ENCODE results near the gene PGC. TPM values are rescaled to one million over a fixed set of nuclear protein-coding genes. Genes with fewer than 3 reads are reported as not detected.
A peak's percentile ranks its signal among the peaks of the same experiment; 100 is the strongest.

Gene PGC
- total and polyA plus RNA-seq, 2 experiments from 2014 or later = 0.10 TPM; not detected in 1

- Histone ChIP-seq H3K9me3 (ENCODE audit: low read depth) (no peaks in the 10 kb centered on the region), H3K27me3 (no peaks in the 10 kb centered on the region), H3K4me1 (ENCODE audit: low read depth) (peaks cover 4% of the 10 kb centered on the region), H3K4me3 (no peak overlapping the region), H3K36me3 (no peaks in the 10 kb centered on the region), H3K27ac (peak overlapping the region; percentile 56)
- TF ChIP-seq CTCF (IDR thresholded peaks at IDR 0.05; ENCODE audit: low read depth, low read length) = no peak
- peak; percentile 45 to 68 for DNase-seq (ENCODE audit: low read depth in 1 of 2, low spot score in 1 of 2)
Observed at GRCh38 chr6:41739041-41739440, 8.2 kb downstream of the PGC start.

- no peaks in the 10 kb centered on the region for H3K9me3 ChIP-seq (ENCODE audit: low read depth)
- no peak for TF ChIP-seq CTCF (IDR thresholded peaks at IDR 0.05; ENCODE audit: low read depth, low read length)
- H3K27me3 ChIP-seq = no peaks in the 10 kb centered on the region
- no peak overlapping the region for H3K4me3 ChIP-seq
- no peak overlapping the region for H3K27ac ChIP-seq
- no peak for DNase-seq (ENCODE audit: low read depth in 1 of 2, low spot score in 1 of 2)
- peaks cover 11% of the 10 kb centered on the region for H3K4me1 ChIP-seq (ENCODE audit: low read depth)
- no peaks in the 10 kb centered on the region for H3K36me3 ChIP-seq
Observed at GRCh38 chr6:41737591-41738130, 9.5 kb downstream of the PGC start.

GRCh38 chr6:41736800-41737555 is 10.2 kb downstream of the PGC start:
- no peak overlapping the region for H3K27ac ChIP-seq
- no peaks in the 10 kb centered on the region for H3K36me3 ChIP-seq
- no peak for DNase-seq (ENCODE audit: low read depth in 1 of 2, low spot score in 1 of 2)
- no peaks in the 10 kb centered on the region for H3K27me3 ChIP-seq
- no peaks in the 10 kb centered on the region for H3K9me3 ChIP-seq (ENCODE audit: low read depth)
- peaks cover 14% of the 10 kb centered on the region for H3K4me1 ChIP-seq (ENCODE audit: low read depth)
- no peak for TF ChIP-seq CTCF (IDR thresholded peaks at IDR 0.05; ENCODE audit: low read depth, low read length)
- no peak overlapping the region for H3K4me3 ChIP-seq

GRCh38 chr6:41736186-41736733 is 10.9 kb downstream of the PGC start:
- DNase-seq (ENCODE audit: low read depth in 1 of 2, low spot score in 1 of 2) = peak in 1 of 2 donors; percentile 22
- peaks cover 14% of the 10 kb centered on the region for H3K4me1 ChIP-seq (ENCODE audit: low read depth)
- H3K36me3 ChIP-seq = no peaks in the 10 kb centered on the region
- no peak overlapping the region for H3K4me3 ChIP-seq
- no peaks in the 10 kb centered on the region for H3K9me3 ChIP-seq (ENCODE audit: low read depth)
- no peak overlapping the region for H3K27ac ChIP-seq
- H3K27me3 ChIP-seq = no peaks in the 10 kb centered on the region
- no peak for TF ChIP-seq CTCF (IDR thresholded peaks at IDR 0.05; ENCODE audit: low read depth, low read length)

- H3K36me3 ChIP-seq = no peaks in the 10 kb centered on the region
- H3K27ac ChIP-seq = peak within 1 kb of the TSS; percentile 64
- peaks cover 14% of the 10 kb centered on the region for H3K4me1 ChIP-seq (ENCODE audit: low read depth)
Observed at GRCh38 chr6:41735427-41736185, 11.6 kb downstream of the PGC start, which contains the start of gene TFEB. Gene TFEB (minus strand): TSS chr6:41735608. CDS start chr6:41691213, 44,395 bp downstream.

More at GRCh38 chr6:41735427-41736185, 11.6 kb downstream of the PGC start, which contains the start of gene TFEB:
- Histone ChIP-seq H3K9me3 (ENCODE audit: low read depth) (no peaks in the 10 kb centered on the region), H3K27me3 (no peaks in the 10 kb centered on the region), H3K4me3 (peak within 1 kb of the TSS; percentile 68)
- DNase-seq (ENCODE audit: low read depth in 1 of 2, low spot score in 1 of 2) = peak; percentile 93 to 95
- TF ChIP-seq CTCF (IDR thresholded peaks at IDR 0.05; ENCODE audit: low read depth, low read length) = peak; percentile 83

Measured in cardiac muscle cell (in vitro differentiated cells and primary cell).